RWPE2 (cell line): ENCODE results near the gene ADAM33.

Experiments
- ATAC-seq: fragments of 200-7000 bp; cut with Tn5 transposase; 3 replicates; pipeline ENCODE4 v1.9.1; 2021; ENCODE audit warnings: low read depth
- DNase-seq: peaks from one replicate; pipeline ENCODE4 v3.0.0-alpha.2; 2020; ENCODE audit warnings: low spot score
- H3K27ac ChIP-seq: fragments of 450-650 bp; 2 replicates; pipeline ENCODE4 v1.5.1; 2017; ENCODE audit warnings: mild to moderate bottlenecking; ENCODE audit not compliant: poor library complexity, severe bottlenecking
- H3K27me3 ChIP-seq: fragments of 250-450 bp; sonication (Bioruptor Pico); 2 replicates; pipeline ENCODE4 v1.5.1; 2021; ENCODE audit warnings: mild to moderate bottlenecking, moderate library complexity; ENCODE audit not compliant: insufficient read depth, poor library complexity, severe bottlenecking
- H3K36me3 ChIP-seq: fragments of 250-450 bp; sonication (Bioruptor Pico); 2 replicates; pipeline ENCODE4 v1.5.1; 2020; ENCODE audit warnings: low read depth, mild to moderate bottlenecking, moderate library complexity
- H3K4me1 ChIP-seq: fragments of 250-450 bp; sonication (Bioruptor Pico); 2 replicates; pipeline ENCODE4 v1.5.1; 2021; ENCODE audit warnings: mild to moderate bottlenecking, moderate library complexity; ENCODE audit not compliant: insufficient read depth, poor library complexity, severe bottlenecking
- H3K4me3 ChIP-seq: fragments of 250-450 bp; sonication (Bioruptor Pico); 2 replicates; pipeline ENCODE4 v1.5.1; 2021; ENCODE audit warnings: mild to moderate bottlenecking, moderate library complexity; ENCODE audit not compliant: severe bottlenecking
- H3K9me3 ChIP-seq: fragments of 250-450 bp; sonication (Bioruptor Pico); 2 replicates; pipeline ENCODE4 v1.5.1; 2021; ENCODE audit warnings: mild to moderate bottlenecking, moderate library complexity; ENCODE audit not compliant: severe bottlenecking
- TF ChIP-seq, protein P1 (sequence below): fragments of 450-650 bp; IDR thresholded peaks from one replicate; pipeline ENCODE4 v1.5.1; 2017; ENCODE audit warnings: mild to moderate bottlenecking, moderate library complexity; ENCODE audit not compliant: poor library complexity, severe bottlenecking

ADAM33 gene

GRCh38 chr20:3652221-3652620 is 29.6 kb downstream of the ADAM33 start:
- Histone ChIP-seq H3K36me3 (no peaks in the 10 kb centered on the region), H3K9me3 (no peaks in the 10 kb centered on the region), H3K27ac (no peak overlapping the region), H3K4me3 (no peak overlapping the region), H3K4me1 (no peaks in the 10 kb centered on the region), H3K27me3 (no peaks in the 10 kb centered on the region)
- DNase-seq (no peak), ATAC-seq (no peak)
- TF ChIP-seq, protein P1, sequence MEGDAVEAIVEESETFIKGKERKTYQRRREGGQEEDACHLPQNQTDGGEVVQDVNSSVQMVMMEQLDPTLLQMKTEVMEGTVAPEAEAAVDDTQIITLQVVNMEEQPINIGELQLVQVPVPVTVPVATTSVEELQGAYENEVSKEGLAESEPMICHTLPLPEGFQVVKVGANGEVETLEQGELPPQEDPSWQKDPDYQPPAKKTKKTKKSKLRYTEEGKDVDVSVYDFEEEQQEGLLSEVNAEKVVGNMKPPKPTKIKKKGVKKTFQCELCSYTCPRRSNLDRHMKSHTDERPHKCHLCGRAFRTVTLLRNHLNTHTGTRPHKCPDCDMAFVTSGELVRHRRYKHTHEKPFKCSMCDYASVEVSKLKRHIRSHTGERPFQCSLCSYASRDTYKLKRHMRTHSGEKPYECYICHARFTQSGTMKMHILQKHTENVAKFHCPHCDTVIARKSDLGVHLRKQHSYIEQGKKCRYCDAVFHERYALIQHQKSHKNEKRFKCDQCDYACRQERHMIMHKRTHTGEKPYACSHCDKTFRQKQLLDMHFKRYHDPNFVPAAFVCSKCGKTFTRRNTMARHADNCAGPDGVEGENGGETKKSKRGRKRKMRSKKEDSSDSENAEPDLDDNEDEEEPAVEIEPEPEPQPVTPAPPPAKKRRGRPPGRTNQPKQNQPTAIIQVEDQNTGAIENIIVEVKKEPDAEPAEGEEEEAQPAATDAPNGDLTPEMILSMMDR, result no peak

DNA sequence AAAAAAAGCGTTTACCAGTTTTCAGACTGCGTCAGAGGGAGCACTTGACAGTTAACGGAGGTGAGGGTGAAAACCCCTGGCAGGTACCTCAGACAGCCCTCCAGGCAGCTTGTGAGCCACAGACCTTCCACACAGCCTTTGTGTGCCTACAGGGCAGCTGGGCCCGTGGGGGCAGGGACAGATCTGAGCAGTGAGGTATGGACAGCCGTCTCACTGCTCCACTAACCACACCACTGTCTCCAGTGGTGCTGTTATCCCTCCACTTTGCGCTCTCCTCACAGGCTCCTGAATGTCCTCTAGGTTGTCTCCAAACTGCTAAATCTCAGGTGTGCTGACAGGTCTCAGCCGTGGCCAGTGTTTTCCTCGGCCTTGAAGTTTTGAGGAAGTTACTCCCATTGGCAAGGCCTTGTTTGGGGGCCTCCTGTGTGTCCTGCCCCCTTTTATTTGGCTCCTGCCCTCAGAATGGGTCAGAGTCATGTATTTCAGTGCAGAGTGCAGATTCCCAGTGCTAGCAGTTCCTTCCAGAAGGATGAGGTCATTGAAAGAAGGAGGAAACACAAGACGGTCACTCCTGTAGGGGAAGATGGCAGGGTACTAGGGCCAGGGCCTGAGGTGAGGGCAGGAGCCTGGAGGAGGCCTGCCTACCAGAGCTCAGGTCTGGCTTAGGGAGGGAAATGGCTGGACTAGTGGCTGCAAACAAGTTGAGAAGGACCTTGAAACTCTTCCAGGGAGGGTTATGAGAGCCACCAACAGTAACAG is 30.4 kb downstream of the ADAM33 start:
- Histone ChIP-seq H3K36me3 (no peaks in the 10 kb centered on the region), H3K4me3 (no peak overlapping the region), H3K9me3 (no peaks in the 10 kb centered on the region), H3K27ac (no peak overlapping the region), H3K4me1 (no peaks in the 10 kb centered on the region), H3K27me3 (no peaks in the 10 kb centered on the region)
- ATAC-seq (no peak; the same call in 2 of the 3 replicates), DNase-seq (no peak)
- TF ChIP-seq, protein P1, result no peak

- TF ChIP-seq, protein P1, result no peak
- Histone ChIP-seq H3K36me3 (no peaks in the 10 kb centered on the region), H3K27me3 (no peaks in the 10 kb centered on the region), H3K9me3 (no peaks in the 10 kb centered on the region), H3K27ac (no peak overlapping the region), H3K4me3 (no peak overlapping the region), H3K4me1 (no peaks in the 10 kb centered on the region)
- DNase-seq (no peak), ATAC-seq (no peak)
These were observed 32.9 kb downstream of the ADAM33 start for GRCh38 chr20:3648951-3649350.

DNA sequence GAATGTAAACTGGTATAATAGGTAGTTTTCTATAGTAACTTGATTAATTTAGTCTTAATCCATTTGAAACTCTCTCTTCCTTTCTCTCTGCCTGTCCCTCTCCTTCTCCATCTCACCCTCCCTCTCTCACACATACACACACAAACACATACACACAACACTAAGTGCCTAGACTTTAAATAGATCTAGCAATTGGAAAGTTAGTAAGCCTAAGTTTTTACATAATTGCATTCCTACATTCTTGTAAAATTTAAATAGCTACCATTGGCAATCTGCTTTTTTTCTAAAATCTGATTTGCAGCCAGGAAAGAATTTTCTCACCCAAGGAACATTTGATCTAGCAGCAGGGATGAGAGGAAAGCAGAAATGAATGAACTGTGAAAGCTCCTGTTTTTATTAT is 34.3 kb downstream of the ADAM33 start:
- ATAC-seq, result no peak

GRCh38 chr20:3646651-3647050 is 35.2 kb downstream of the ADAM33 start:
- Histone ChIP-seq H3K36me3 (no peaks in the 10 kb centered on the region), H3K27ac (no peak overlapping the region), H3K9me3 (no peaks in the 10 kb centered on the region), H3K27me3 (no peaks in the 10 kb centered on the region), H3K4me3 (no peak overlapping the region), H3K4me1 (no peaks in the 10 kb centered on the region)
- no peak for DNase-seq
- TF ChIP-seq, protein P1, result no peak
- ATAC-seq, result no peak

More for the DNA sequence above, 34.3 kb downstream of the ADAM33 start:
- Histone ChIP-seq H3K9me3 (no peaks in the 10 kb centered on the region), H3K4me3 (no peak overlapping the region), H3K27me3 (no peaks in the 10 kb centered on the region), H3K36me3 (no peaks in the 10 kb centered on the region), H3K27ac (no peak overlapping the region), H3K4me1 (no peaks in the 10 kb centered on the region)
- DNase-seq, result no peak
- TF ChIP-seq, protein P1, result no peak
